Natural killer cell (primary cell): Measurements from ENCODE around the gene IKZF5. TPM values are rescaled to one million over a fixed set of nuclear protein-coding genes. Genes with fewer than 3 reads are reported as not detected.

Source experiments
- ATAC-seq, 3 donors: fragments of 150-1000 bp in 2 of 3; fragments of 200-7000 bp in 1 of 3; cut with Tn5 transposase; 1 replicate in 1 of 3; 2 replicates in 2 of 3; pipeline ENCODE4 v1.10.0; 2021; ENCODE audit warnings: mild to moderate bottlenecking in 2 of 3, moderate library complexity in 2 of 3
- DNase-seq, 2 donors: peaks; one replicate each; pipeline versions ENCODE4 v3.0.0 to v3.0.0-alpha.2; 2013 to 2021; ENCODE audit warnings: mixed read lengths in 1 of 2
- H3K27ac ChIP-seq: one replicate; pipeline ENCODE4 v1.5.1; 2013; ENCODE audit warnings: mild to moderate bottlenecking, low read length
- H3K27me3 ChIP-seq: one replicate; pipeline ENCODE4 v1.6.1; 2013; ENCODE audit warnings: low read length; ENCODE audit not compliant: control insufficient read depth, insufficient read depth
- H3K36me3 ChIP-seq: one replicate; pipeline ENCODE4 v1.6.1; 2013; ENCODE audit warnings: low read length; ENCODE audit not compliant: control insufficient read depth, insufficient read depth
- H3K4me1 ChIP-seq: one replicate; pipeline ENCODE4 v1.6.1; 2013; ENCODE audit warnings: low read length; ENCODE audit not compliant: control insufficient read depth, insufficient read depth
- H3K4me3 ChIP-seq: one replicate; pipeline ENCODE4 v1.5.1; 2013; ENCODE audit warnings: low read length
- H3K9me3 ChIP-seq: one replicate; pipeline ENCODE4 v1.6.1; 2013; ENCODE audit warnings: low read length; ENCODE audit not compliant: control insufficient read depth, insufficient read depth
- H3K27ac Mint-ChIP-seq, 2 donors: one replicate each; pipeline ENCODE4 v1.8.0; 2022; ENCODE audit warnings: mild to moderate bottlenecking in 2 of 2, mixed read lengths in 2 of 2, moderate library complexity in 1 of 2
- H3K27me3 Mint-ChIP-seq, 2 donors: one replicate each; pipeline ENCODE4 v1.8.0; 2022; ENCODE audit warnings: low read depth in 2 of 2, mixed read lengths in 2 of 2
- H3K36me3 Mint-ChIP-seq: one replicate; pipeline ENCODE4 v1.8.0; 2022; ENCODE audit warnings: mixed read lengths
- H3K4me1 Mint-ChIP-seq, 2 donors: one replicate each; pipeline ENCODE4 v1.8.0; 2022; ENCODE audit warnings: mixed read lengths in 2 of 2
- H3K4me3 Mint-ChIP-seq: one replicate; pipeline ENCODE4 v1.8.0; 2022; ENCODE audit warnings: mild to moderate bottlenecking, moderate library complexity, mixed read lengths
- H3K9me3 Mint-ChIP-seq, 2 donors: one replicate each; pipeline ENCODE4 v1.8.0; 2022; ENCODE audit warnings: mixed read lengths in 2 of 2
- CTCF ChIP-seq: fragments of 200-600 bp; IDR thresholded peaks from one replicate; pipeline ENCODE4 v1.8.0; 2022; ENCODE audit warnings: antibody characterized with exemption
- WGBS: methylation state at CpG from one replicate; pipeline ENCODE4 v1.1.7; 2013; ENCODE audit warnings: missing lambda C conversion rate; ENCODE audit not compliant: insufficient coverage; 5-methylcytosine and 5-hydroxymethylcytosine counted together
- intact Hi-C: fragments of 100-400 bp; cut with micrococcal nuclease; formaldehyde crosslinking; loops from one replicate; pipeline ENCODE4 v1.14.2; 2022
- total RNA-seq, 4 donors: library from RNA; stranded (reverse); fragments of 120-200 nt in 1 of 4; gene quantifications; one replicate each; pipeline versions ENCODE4 v1.2.3 to v1.2.4, GENCODE V29; 2013 to 2022

IKZF5 gene
- total RNA-seq, 3 donors from 2014 or later (not counting 1 experiment from before 2014, with no cell fraction given), result 40.3 to 65.0 (median 51.8) TPM

GRCh38 chr10:122949296-122949695 lies 59.3 kb downstream of the IKZF5 start:
- Histone ChIP-seq H3K4me1 (peaks cover 10% of the 10 kb centered on the region), H3K4me3 (no peak overlapping the region), H3K36me3 (peaks cover 22% of the 10 kb centered on the region), H3K9me3 (peaks cover under 1% of the 10 kb centered on the region), H3K27ac (no peak overlapping the region), H3K27me3 (no peaks in the 10 kb centered on the region)
- Mint-ChIP-seq H3K27ac (no peak overlapping the region), H3K36me3 (peaks cover 12% of the 10 kb centered on the region), H3K4me1 (peaks cover 29% of the 10 kb centered on the region in 2 donors), H3K4me3 (no peak overlapping the region), H3K27me3 (no peaks in the 10 kb centered on the region), H3K9me3 (no peaks in the 10 kb centered on the region)
- no peak for DNase-seq
- no peak for ATAC-seq
- no peak for TF ChIP-seq CTCF
- intact Hi-C loops, result no loop called here
- WGBS, result 100% methylated on average over 3 of the region's 3 CpGs

Other genes starting within 250 kb of the IKZF5 start
- under 1 TPM; 0.61 to 0.78 (median 0.63) TPM for gene CUZD1, start 162.9 kb downstream of the IKZF5 start, total RNA-seq
- gene FAM24B, start 129.2 kb downstream of the IKZF5 start, total RNA-seq, result 10 to 100 TPM in 1 of 3 donors, 1 to 10 TPM in 2; 6.1 to 12.6 (median 8.5) TPM
- not detected for gene FAM24A, start 98.2 kb downstream of the IKZF5 start, total RNA-seq
- 1 to 10 TPM; 6.1 to 8.5 (median 7.2) TPM for gene C10orf88, start 54.6 kb downstream of the IKZF5 start, total RNA-seq
- gene PSTK, start 28.4 kb downstream of the IKZF5 start, total RNA-seq, result 10 to 100 TPM; 10.6 to 13.8 (median 13.7) TPM
- gene ACADSB, start 211 bp upstream of the IKZF5 start, total RNA-seq, result 10 to 100 TPM; 20.8 to 27.3 (median 22.4) TPM
- gene HMX3, start 127.2 kb upstream of the IKZF5 start, total RNA-seq, result under 1 TPM in 1 of 3 donors, not detected in 2; 0.33 TPM
- not detected for gene HMX2, start 139.3 kb upstream of the IKZF5 start, total RNA-seq
- gene BUB3, start 145.6 kb upstream of the IKZF5 start, total RNA-seq, result 100 to 1,000 TPM; 122 to 145 (median 125) TPM